GM18502 (cell line): ENCODE measurements around the gene EME1.

Source experiments
- ATAC-seq: cut with Tn5 transposase; IDR thresholded peaks from one replicate; pipeline ENCODE4 v1.9.1; 2021; ENCODE audit warnings: mild to moderate bottlenecking; ENCODE audit not compliant: unreplicated experiment, poor library complexity

Gene EME1

GRCh38 chr17:50347117-50347893 lies 25.7 kb upstream of the EME1 start:
- no peak for ATAC-seq

- no peak for ATAC-seq
Measured at GRCh38 chr17:50347894-50348291, 25.1 kb upstream of the EME1 start.

GRCh38 chr17:50348522-50349242 lies 24.3 kb upstream of the EME1 start:
- ATAC-seq = no peak

GRCh38 chr17:50349243-50349600 lies 23.8 kb upstream of the EME1 start:
- ATAC-seq = no peak

GRCh38 chr17:50350733-50351132 lies 22.3 kb upstream of the EME1 start:
- no peak for ATAC-seq

GRCh38 chr17:50352072-50352692 lies 20.8 kb upstream of the EME1 start:
- ATAC-seq = no peak

- ATAC-seq = no peak
Measured at GRCh38 chr17:50352693-50353599, 20.1 kb upstream of the EME1 start.

- ATAC-seq = no peak
Measured at GRCh38 chr17:50353600-50354195, 19.3 kb upstream of the EME1 start.

GRCh38 chr17:50354198-50354597 lies 18.8 kb upstream of the EME1 start:
- no peak for ATAC-seq

GRCh38 chr17:50354776-50355175 lies 18.3 kb upstream of the EME1 start:
- no peak for ATAC-seq

- ATAC-seq = no peak
Measured at GRCh38 chr17:50355336-50355700, 17.7 kb upstream of the EME1 start.

- ATAC-seq = no peak
Measured at GRCh38 chr17:50355701-50356341, 17.2 kb upstream of the EME1 start.

GRCh38 chr17:50356418-50356817 lies 16.6 kb upstream of the EME1 start:
- ATAC-seq = no peak

- no peak for ATAC-seq
Measured at GRCh38 chr17:50356892-50357510, 16.0 kb upstream of the EME1 start.

- ATAC-seq = no peak
Measured at GRCh38 chr17:50358177-50358576, 14.9 kb upstream of the EME1 start.

GRCh38 chr17:50359005-50359699 lies 13.9 kb upstream of the EME1 start:
- ATAC-seq = no peak

- ATAC-seq = no peak
Measured at GRCh38 chr17:50359998-50360461, 13.0 kb upstream of the EME1 start.

GRCh38 chr17:50360486-50361115 lies 12.4 kb upstream of the EME1 start:
- no peak for ATAC-seq
